H1 (cell line): ENCODE data around the gene DNAJC24.

Experiments
- CEBPB ChIP-seq: IDR thresholded peaks from 2 replicates; pipeline ENCODE4 v1.6.1; 2012; ENCODE audit warnings: low read depth, low read length
- CTCF ChIP-seq, 3 experiments: IDR thresholded peaks; 1 replicate in 2 of 3; 2 replicates in 1 of 3; pipeline versions ENCODE4 v1.5.1 to v1.6.1; 2011; ENCODE audit warnings: low read length in 3 of 3, mild to moderate bottlenecking in 3 of 3, inconsistent platforms in 2 of 3, low read depth in 1 of 3, moderate library complexity in 1 of 3; ENCODE audit not compliant: insufficient read depth in 1 of 3; ENCODE audit errors: control extremely low read depth in 1 of 3
- EP300 ChIP-seq, 2 experiments: IDR thresholded peaks; 1 replicate in 1 of 2; 2 replicates in 1 of 2; pipeline ENCODE4 v1.6.1; 2011 to 2012; ENCODE audit warnings: low read depth in 2 of 2, low read length in 2 of 2, mild to moderate bottlenecking in 2 of 2, borderline replicate concordance in 1 of 2, inconsistent platforms in 1 of 2, moderate library complexity in 1 of 2
- MAFK ChIP-seq: IDR thresholded peaks from 2 replicates; pipeline ENCODE4 v1.6.1; 2012; ENCODE audit warnings: low read depth, mild to moderate bottlenecking, improper control_type of control experiment, low read length
- MAX ChIP-seq: IDR thresholded peaks from 2 replicates; pipeline ENCODE4 v1.6.1; 2012; ENCODE audit warnings: inconsistent platforms
- POLR2A ChIP-seq, 2 experiments: IDR thresholded peaks; 1 replicate in 1 of 2; 2 replicates in 1 of 2; pipeline ENCODE4 v1.6.1; 2011; ENCODE audit warnings: low read depth in 2 of 2, low read length in 2 of 2, mild to moderate bottlenecking in 2 of 2; ENCODE audit errors: control extremely low read depth in 1 of 2
- POLR2AphosphoS5 ChIP-seq: IDR thresholded peaks from 2 replicates; pipeline ENCODE4 v1.6.1; 2011; ENCODE audit warnings: low read depth, low read length
- RBBP5 ChIP-seq: IDR thresholded peaks from 2 replicates; pipeline ENCODE4 v1.7.1; 2012; ENCODE audit warnings: low read depth, mild to moderate bottlenecking, inconsistent platforms, low read length, moderate library complexity, borderline replicate concordance
- SP2 ChIP-seq: IDR thresholded peaks from 2 replicates; pipeline ENCODE4 v1.6.1; 2012; ENCODE audit warnings: mild to moderate bottlenecking, low read length, inconsistent platforms
- SRF ChIP-seq: IDR thresholded peaks from 2 replicates; pipeline ENCODE4 v1.6.1; 2011; ENCODE audit warnings: mild to moderate bottlenecking, low read depth, low read length, moderate library complexity
- TAF1 ChIP-seq: IDR thresholded peaks from 2 replicates; pipeline ENCODE4 v1.6.1; 2011; ENCODE audit warnings: mild to moderate bottlenecking, low read depth, low read length
- TAF7 ChIP-seq: optimal IDR thresholded peaks from 2 replicates; pipeline ENCODE3; 2011; ENCODE audit warnings: low read depth, mild to moderate bottlenecking, inconsistent platforms, low read length, moderate library complexity, borderline replicate concordance
- TEAD4 ChIP-seq: IDR thresholded peaks from 2 replicates; pipeline ENCODE4 v1.6.1; 2012; ENCODE audit warnings: low read depth, low read length, inconsistent platforms, mixed read lengths
- ZNF274 ChIP-seq: IDR thresholded peaks from 2 replicates; pipeline ENCODE4 v1.7.0; 2012; ENCODE audit warnings: low read length, borderline replicate concordance; ENCODE audit errors: extremely low read depth

- TF ChIP-seq TEAD4 (no peak), MAX (no peak), POLR2AphosphoS5 (no peak), CTCF (IDR thresholded peaks at IDR 0.05; ENCODE audit: control extremely low read depth in 1 of 3, insufficient read depth in 1 of 3, low read depth in 1 of 3, low read length in 3 of 3) (no peak), POLR2A (IDR thresholded peaks at IDR 0.05; ENCODE audit: control extremely low read depth in 1 of 2, low read depth in 2 of 2, low read length in 2 of 2) (no peak), MAFK (no peak), SP2 (no peak), CEBPB (no peak), TAF7 (no peak), EP300 (IDR thresholded peaks at IDR 0.05; ENCODE audit: borderline replicate concordance in 1 of 2, low read depth in 2 of 2, low read length in 2 of 2) (no peak), ZNF274 (no peak), TAF1 (no peak), SRF (no peak), RBBP5 (no peak)
These were observed 18.5 kb upstream of the DNAJC24 start for GRCh38 chr11:31351168-31351567.
